HG02571 (cell line): ENCODE results near the gene CCDC24.

Experiments used
- ATAC-seq: cut with Tn5 transposase; IDR thresholded peaks from one replicate; pipeline ENCODE4 v1.9.1; 2021; ENCODE audit warnings: mild to moderate bottlenecking, moderate library complexity; ENCODE audit not compliant: unreplicated experiment

The CCDC24 gene

DNA sequence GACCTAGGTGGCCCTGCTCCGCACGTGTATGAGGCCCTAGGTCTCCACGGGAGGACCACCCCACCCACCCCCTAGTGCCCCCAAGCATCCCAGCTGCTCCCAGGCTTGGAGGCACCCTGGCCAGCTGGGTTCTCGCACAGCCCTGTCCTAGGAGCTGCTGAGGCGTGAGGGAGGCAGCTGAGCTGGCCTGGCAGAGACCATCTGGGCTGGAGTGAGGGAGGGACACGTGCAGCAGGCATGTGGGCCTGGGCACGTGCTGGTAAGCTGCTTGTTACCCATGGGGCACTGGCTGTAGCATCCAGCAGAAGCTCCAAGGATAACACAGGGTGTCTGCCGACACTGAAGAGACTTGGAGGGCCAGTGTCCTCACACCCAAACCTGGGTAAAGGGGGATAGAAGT is 29.8 kb downstream of the CCDC24 start:
- no peak for ATAC-seq

DNA sequence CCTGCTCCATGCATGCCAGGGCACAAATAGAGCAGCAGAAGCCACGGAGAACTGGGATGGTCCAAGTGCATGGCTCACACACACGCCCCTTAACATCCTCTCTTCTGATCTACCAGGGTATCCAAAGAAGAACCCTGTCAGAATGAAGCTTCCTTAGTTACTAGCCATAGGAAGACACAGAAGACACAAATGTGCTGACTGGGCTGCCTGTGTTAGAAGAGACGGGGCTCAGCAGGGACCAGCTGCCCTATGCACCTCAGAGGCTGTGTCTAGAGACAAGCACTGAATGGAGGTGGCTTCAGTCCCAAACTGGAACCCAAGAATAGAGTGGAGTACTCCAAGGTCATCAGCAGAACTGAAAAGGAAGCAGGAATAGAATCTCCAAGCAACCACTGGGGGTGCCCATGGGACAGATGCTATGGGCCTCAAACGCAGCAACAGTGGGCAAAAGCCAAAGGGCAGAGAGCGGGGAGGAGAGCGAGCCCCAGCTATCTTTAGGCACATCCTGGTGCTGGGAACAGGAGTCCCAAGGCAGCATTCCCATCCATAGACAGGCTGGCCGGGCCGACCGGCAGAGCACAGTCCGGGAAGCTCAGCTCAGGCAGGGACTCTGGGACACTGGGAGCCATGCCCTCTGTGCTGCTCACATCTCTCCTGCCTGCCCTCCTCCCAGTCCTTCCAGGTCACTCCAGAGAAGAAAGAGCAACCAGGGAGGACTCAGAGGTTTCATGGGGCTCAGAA is 30.4 kb downstream of the CCDC24 start:
- ATAC-seq = no peak

DNA sequence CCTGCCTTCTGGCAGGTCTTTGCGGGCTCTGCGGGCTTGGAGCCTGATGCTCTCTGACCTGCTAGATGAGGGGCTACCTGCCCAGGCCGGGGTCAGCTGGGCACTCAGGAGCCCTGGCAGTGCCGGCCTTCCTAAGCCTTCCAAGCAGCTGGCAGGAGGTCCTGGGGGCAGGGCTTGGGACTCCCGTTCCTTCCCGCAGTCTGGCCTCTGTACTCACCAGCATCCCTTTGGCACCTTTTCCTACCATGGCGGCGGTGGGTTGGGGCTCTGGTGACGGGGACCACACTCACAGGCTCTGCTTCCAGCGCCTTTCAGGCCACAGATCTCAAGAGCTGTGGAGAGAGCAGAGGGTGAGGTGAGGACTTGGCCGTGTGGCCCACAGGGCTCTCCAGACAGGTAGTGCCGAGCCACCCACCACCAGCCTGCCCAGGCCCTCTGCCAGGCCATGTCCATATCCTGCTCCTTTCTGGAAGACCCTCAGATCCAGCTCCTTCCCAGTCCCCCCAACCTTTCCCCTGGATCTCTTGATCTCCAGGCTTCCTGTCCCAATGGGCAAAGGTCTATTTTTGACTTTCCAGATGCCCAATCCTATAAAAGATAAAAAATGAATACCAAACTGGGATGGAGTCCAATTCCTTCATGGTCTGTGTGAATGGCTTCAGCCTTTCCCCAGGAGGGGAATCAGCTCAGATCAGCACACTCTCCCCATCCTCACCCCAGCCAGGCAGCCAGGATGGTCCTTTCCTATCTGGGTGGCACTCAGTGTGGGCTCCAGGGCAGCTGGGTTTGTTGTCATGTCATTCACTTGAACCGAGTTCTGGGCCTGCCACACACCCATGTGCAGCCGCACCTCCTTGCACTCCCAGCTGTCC is 32.9 kb downstream of the CCDC24 start:
- no peak for ATAC-seq

DNA sequence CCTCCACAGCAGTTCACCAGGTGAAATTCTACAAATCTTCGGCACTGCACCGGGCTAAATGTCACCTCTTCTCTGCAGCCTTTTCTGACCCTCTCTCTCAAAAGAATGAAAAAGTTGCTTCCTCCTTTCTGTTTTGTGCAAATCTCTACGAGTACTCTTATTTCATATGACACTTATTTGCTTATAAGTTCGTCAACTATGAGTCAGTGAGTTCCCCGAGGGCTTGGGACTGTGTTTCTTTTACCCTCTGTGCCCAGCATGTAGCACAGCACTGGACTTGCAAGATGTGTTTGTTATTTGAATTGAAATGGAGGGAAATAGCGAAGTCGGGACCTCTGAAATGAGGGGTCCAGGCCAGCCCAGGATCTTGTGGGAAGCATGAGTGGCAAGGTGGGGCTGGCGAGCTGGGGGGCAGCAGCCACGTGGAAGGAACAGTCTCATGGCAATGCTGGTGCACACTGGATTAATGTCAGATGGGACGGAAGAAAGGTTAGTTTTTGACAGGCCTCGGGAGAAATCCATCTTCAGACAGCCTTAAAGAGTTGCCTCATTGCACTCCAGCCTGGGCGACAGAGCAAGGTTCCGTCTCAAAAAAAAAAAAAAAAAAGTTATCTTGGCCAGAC is 33.6 kb downstream of the CCDC24 start:
- ATAC-seq = no peak

DNA sequence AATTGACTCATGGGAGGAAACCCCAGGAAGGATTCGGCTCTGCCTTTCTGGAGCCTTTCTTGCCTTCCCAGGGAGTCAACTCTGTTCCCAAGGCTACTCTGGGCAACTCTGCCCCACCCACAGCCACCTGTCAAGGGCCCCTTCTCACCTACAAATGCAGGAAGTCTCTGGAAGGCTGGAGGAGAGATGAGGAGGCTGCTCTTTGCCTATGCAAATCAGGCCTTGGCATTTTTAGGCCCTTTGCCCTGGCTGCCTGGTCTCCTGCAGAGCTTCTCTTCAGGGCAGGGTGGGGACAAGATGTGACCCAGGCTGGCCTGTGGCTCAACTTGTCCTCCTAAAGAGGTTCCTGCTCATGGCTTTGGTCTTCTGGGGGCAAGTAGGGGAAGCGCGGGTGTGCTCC is 34.4 kb downstream of the CCDC24 start:
- ATAC-seq = no peak

DNA sequence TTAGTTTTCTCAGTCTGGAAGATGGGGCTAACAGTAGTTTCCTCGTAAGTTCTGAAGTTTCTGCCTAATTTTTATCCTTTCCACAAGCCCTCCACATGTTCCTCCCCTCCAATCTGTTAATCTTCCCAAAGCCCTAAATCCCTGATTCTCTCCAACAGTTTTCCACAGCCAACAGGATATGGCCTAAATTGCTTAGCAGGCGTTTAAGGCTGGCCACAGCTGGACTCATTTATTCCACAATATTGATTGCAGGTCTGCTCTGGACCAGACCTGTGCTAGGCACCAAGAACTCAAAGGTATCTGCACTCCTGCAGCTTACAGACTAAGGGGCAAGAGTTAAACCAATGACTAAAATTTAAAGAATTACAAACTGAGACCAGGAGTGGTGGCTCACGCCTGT is 35.9 kb downstream of the CCDC24 start:
- no peak for ATAC-seq

DNA sequence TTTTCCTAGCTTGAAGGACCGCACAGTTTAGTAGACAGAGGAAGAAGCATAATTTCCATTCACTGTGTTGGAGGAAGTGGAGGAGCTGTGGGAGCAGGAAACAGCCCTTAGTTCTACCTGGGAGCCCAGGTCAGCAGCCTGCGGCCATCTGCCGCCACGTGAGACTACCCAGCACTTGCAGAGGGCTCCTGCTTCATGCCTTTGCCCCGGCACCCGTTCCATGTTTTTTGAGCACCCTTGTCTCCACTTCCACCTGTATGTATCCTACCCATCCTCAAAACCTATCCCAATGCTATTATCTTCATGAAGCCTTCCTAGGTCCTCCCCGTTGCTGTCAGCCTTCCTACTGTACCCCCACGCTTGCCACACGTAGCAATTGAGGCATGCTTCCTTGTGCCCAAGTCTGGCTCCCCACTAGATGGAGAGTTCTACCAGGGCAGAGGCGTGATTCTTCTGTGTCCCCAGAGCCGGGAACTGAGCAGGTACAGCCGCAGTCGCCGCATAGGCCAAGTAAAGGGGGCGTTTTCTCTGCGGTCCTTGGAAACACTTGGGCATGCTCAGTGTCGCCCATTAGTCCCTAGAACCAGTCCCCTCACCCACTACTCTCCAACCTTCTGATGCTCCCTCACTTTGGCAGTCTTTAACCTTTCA is 38.0 kb downstream of the CCDC24 start:
- ATAC-seq = peak; percentile 20

DNA sequence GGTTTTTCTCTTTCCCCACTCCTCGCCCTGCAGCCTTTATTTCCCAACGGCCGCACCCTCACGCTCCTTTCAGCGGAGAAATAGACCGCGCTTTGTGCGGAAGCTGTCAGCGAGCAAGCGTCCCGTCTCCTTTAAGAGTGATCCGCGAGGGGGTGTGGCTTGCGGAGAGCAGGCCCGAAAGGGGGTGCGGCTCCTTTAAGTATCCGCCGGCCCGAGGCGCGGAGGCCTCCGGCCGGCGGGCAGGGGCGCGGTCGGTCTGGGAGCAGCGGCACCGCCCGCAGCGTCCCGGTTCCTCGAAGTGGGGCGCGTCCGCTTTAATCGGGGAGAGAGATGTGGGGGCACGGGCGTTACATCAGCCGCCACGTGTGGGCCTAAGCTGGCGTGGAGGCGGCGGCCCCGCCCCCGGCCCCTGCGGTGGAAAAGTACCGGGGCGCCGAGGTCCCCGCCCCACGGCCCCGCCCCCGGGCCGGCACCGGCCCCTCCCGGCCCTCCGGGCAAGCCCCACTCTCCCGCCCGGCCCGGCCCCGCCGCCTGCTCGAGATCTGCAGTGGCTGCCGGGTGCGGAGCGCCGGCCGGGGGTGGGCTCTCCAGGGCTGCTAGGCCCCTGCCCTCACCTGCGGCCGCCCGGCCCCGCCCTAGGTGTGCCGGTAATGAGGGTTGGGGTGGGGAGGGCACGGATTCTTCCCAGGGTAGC is 38.7 kb downstream of the CCDC24 start:
- ATAC-seq = peak; percentile 76

DNA sequence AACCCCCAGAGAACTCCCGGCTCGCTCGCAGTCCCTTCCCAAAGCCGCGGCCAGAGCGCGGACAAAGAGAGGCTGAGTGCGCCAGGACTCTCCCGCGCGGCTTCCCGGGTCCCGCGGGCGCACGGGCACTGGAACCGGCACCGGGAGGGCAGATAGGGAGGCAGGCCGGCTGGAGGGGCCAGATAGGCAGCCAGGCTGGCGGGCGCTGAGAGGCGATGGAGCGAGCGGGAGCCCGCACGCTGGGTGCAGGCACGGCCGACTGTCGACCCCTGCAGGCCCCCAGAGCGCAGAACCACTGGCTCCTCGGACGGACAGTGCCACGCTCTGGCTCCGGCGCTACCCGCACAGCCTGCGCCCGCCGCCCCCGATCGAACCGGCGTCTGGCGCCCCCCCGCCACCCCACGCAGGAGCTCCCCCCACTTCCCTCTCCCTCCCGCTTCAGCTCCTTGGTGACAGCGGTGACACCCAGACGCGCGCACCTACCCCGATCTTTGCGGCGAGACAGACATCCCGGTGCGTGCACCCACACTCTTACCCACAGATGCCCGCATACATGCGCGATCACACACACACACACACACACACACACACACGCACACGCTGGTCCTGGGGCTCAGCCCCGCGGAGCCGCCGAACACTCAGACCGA is 39.3 kb downstream of the CCDC24 start:
- ATAC-seq = peak; percentile 8

DNA sequence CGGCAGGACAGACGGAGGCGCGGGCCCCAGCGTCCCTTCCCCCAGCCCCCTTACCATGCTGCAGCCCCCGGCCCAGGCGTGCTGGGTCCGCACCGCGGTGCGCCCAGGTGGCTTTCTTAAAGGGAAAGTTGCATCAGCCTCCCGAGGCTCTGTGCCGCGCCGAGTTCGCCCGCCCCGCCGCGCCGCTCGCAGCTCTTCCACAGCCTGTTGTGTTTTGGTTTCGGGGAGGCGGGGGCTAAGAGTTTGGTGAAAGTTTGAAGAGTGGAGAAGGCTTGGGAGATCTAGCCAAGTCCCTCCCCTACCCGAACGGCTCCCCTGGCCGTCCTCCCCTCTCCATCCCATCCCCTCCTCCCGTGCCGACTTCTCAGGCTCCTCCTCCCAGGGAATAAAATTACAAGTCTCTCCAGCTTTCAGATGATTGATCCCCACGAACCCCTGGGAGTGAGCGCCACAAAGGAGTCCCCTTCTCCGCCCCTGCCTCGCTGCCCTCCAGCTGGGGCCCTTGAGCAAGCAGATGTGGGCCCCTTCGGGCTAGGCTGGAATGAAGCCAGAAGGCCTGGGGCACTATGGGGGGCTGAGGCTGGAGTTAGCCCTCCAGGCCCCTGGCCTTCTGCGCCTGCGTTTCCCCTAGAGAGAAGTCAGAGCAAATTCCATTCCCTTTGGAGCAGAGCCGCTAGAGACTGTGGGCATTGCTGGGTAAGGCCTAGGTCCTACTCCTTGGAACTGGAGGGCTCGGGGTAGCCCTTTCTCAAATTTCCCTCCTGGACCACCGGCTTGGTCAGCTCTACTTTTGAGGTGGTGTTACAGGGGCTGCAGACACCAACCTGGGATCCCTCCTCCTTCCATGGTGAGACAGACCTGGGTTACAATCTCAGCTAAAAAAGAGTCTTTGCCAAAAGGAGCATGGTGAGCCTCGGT is 40.1 kb downstream of the CCDC24 start, which contains the start of gene SLC6A9:
TSS of gene SLC6A9 (minus strand) at position 211 of the 918 bp plus-strand sequence. CDS start 7,185 bp downstream, outside the sequence.
- no peak for ATAC-seq

DNA sequence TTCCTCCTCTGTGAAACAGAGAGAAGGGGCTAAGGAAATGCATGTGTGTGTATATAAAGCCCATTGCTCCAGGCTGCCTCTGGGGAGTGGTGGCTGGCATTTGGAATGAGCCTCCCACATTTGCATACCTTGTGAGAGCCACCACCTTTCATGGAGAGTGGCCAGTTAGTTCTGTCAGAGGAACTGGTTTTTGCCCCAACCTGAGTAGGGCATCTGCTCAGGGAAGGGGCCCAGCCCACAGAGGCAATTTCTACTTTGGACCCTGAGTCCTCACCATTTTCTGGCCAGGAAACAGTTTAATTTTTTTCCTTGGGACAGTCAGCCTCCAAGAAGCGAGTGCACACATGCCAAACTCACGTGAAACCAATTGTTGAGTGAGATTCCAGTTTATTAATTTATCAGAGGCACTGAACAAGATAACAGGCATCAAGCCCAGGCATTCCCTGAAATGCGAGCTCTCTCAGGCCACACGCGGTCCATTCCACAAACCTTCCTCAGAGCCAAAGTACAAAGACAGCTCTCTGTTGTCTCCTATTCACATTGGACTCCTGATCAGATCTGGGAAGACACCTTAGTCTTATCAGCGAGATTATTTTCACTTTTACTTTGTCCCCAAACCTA is 40.9 kb downstream of the CCDC24 start:
- no peak for ATAC-seq

DNA sequence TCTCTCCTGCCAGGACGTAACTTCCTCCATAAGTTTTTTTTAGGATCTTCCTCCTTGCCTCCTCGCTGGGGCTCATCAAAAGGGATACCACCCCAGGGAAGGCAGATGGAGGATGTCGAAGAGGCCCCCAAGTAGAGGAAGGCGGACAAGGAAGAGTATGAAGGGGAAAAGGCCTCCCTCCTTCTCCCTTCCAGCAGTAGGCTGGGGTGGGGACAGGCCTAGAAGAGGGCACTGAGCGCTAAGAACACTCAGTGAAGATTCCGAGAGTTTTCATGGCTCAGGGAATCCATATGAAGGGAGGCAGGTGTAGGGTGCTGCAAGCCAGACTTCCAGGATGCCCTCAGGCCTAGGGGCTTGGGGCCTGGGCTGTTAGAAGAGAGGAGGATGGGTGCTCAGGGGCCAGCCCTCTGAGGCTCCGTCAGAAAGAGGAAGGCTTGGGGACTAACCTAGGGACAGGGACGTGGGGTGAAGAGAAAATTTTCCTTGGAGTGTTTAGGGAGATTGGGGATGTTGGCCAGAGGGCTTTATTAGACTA is 41.7 kb downstream of the CCDC24 start:
- ATAC-seq = no peak

DNA sequence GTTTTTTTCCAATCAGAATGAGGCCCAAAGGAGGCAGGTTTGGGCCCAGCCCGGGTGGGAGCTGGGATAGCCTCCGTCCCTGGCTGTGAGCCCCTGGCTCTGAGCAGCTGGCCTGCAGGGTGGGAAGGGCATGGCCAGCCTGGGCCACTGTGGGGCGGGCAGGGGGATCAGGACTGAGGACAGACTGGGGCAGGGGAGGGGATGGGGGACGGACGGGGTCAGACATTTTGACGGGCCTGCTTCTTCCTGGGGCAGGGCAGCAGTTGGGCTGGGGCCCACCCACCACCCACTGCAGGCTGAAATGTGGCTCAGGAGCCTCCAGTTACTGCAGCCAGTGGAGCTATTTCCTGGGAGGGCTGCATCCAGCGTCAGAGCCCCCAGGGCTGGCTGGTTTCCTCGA is 42.4 kb downstream of the CCDC24 start:
- ATAC-seq = no peak

DNA sequence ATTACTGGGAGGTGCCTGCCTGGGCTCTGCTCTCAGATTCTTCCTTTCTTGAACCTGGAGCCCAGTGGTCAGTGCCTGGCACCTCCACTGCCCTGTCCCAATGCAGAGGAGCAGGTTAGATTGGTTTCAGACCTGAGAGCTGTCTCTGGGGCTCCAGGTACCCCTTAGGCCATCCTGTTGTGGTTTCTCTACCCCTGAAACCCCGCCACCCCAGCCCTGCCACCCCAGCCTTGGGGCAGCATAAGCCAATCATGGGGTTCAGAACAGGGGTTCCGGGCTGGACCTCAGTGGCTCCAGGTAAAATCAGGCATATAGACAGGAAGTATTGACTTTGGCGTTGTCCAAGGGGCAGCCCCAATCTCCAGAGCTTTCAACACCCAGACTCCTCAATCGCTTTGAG is 43.0 kb downstream of the CCDC24 start:
- no peak for ATAC-seq

DNA sequence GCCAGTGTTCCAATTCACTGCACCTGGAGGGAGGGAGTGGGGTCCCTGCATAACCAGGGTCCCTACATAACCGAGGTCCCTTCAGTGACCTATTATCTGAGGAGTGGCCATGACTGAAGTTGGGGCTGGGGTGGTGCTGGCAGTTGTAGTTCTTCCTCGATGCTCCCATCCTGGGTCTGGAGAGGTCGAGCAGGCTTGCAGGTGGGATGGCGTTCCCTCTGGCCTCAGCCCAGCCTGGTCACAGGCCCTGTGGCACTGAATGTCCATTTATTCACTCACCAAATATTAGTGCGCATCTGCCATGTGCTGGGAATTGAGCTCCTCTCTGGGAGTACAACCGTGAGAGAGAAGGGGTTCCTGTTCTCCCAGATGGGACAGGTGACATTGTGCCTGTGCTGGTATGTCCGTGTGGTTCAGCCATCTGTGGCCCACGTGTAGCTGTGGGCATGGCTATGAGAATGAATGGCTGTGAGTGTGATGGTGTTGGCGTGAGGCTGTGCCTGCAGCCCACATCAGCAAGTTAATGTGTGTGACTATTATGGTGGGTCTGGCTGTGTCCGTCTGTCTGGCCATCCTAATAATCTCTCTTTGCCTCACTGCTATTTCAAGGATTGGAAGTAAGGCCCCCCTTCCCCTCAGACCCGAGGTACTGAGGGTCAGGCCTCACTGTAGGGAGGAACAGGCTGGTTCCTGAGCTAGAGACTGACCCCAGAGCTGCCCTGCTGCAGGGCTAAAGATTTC is 43.7 kb downstream of the CCDC24 start:
- ATAC-seq = no peak

DNA sequence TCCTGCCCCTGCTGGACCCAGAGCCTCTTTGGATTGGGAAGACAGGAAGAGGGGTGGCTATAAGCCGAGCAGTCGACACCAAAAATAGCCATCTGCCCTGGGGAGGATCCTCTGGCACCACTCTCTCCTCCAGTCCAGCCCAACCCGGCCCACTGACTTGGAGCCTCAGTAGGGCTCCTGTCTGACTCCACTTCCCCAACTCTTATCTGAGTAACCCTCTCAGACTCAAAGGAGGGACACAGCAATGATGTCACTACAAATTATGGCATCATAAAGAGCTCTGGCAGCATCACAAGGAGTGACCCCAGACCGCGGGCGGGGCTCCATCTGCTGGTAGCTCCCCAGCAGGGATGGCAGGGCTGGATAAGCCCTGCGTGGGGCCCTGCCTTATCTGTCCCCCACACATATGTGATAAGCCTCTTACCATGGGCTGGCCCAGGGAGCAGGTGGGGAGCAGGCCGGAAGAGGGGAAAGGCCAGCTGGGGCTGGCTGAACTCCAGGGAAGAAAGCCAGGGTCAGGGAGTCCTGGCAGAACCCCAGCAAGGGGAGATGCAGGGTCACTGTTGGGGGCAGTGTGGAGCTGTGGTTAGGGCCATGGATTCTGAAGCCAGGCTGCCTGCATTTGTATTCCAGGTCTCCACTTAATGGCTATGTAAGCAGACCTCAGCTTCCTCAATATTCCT is 44.5 kb downstream of the CCDC24 start:
- ATAC-seq = no peak
